Measurements from ENCODE around the gene FKBP11.

DNA sequence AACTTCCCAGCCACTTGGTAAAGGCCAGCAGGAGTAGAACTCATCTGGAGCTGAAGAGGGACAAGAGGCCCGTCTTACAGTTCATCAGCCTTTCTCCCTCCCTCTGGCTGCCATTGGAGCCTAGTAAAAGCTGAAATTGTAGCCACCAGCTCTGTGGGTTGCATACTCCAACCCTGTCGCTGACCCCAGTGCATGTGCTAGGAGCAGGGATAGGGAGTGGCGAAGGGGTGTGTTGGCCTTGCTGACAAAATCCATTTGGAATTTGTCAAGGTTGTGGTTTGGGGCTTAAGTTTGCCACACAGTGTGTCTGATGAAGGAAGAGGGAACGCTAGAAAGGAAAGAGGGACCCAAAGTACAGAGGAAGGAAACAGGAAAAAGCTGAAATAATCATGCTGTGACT is 36.0 kb upstream of the FKBP11 start:
- TF ChIP-seq, protein P1, sequence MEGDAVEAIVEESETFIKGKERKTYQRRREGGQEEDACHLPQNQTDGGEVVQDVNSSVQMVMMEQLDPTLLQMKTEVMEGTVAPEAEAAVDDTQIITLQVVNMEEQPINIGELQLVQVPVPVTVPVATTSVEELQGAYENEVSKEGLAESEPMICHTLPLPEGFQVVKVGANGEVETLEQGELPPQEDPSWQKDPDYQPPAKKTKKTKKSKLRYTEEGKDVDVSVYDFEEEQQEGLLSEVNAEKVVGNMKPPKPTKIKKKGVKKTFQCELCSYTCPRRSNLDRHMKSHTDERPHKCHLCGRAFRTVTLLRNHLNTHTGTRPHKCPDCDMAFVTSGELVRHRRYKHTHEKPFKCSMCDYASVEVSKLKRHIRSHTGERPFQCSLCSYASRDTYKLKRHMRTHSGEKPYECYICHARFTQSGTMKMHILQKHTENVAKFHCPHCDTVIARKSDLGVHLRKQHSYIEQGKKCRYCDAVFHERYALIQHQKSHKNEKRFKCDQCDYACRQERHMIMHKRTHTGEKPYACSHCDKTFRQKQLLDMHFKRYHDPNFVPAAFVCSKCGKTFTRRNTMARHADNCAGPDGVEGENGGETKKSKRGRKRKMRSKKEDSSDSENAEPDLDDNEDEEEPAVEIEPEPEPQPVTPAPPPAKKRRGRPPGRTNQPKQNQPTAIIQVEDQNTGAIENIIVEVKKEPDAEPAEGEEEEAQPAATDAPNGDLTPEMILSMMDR (IDR thresholded peaks at IDR 0.05): no peak
- no peak for TF ChIP-seq POLR2AphosphoS5 (IDR thresholded peaks at IDR 0.05)
